ENCODE results near the gene ARF5. TPM values are rescaled to one million over a fixed set of nuclear protein-coding genes. Genes with fewer than 3 reads are reported as not detected.

The ARF5 gene
- polyA plus RNA-seq, 1 donor, result 122 TPM

- DNase-seq (ENCODE audit: low read depth), result no peak
These were observed 47.6 kb downstream of the ARF5 start for GRCh38 chr7:127635659-127636285.

GRCh38 chr7:127638197-127638596 is 50.0 kb downstream of the ARF5 start:
- DNase-seq (ENCODE audit: low read depth), result no peak

Other genes with a start within 250 kb of the ARF5 start
- 16.5 TPM for gene ZNF800, start 195.7 kb upstream of the ARF5 start, polyA plus RNA-seq (ENCODE audit: insufficient read length)
- gene GCC1, start 2.8 kb upstream of the ARF5 start, polyA plus RNA-seq (ENCODE audit: insufficient read length), result 7.8 TPM
- 0.10 TPM for gene FSCN3, start 5.3 kb downstream of the ARF5 start, polyA plus RNA-seq (ENCODE audit: insufficient read length)
- not detected for gene PAX4, start 29.7 kb downstream of the ARF5 start, polyA plus RNA-seq (ENCODE audit: insufficient read length)
- gene SND1, start 63.8 kb downstream of the ARF5 start, polyA plus RNA-seq (ENCODE audit: insufficient read length), result 95.0 TPM

Measured in forelimb muscle (tissue), 1 donor.